GM21619 (cell line): ENCODE data around the gene HIVEP2.

ENCODE experiments used
- ATAC-seq: cut with Tn5 transposase; IDR thresholded peaks from one replicate; pipeline ENCODE4 v1.9.1; 2021; ENCODE audit not compliant: unreplicated experiment

The HIVEP2 gene

DNA sequence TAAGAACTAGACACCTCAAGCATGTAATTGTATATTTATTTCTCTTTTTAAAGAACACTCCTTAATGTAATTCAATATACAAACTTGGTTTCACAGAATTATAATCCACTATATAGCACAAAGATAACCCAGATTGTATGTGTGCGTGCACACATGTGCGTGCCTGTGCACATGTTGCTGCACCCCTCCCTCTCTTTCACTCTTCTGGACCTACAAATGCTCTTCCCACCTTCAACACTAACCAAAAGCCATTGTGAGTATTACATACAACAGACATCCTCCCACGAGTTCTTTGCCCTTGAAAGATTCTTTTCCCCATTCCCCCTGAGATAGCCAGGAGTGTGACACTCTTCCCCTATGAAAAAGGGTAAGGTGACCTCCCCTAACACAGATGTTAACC is 193.5 kb downstream of the HIVEP2 start:
- ATAC-seq = no peak

- ATAC-seq = no peak
These were observed 194.0 kb downstream of the HIVEP2 start for GRCh38 chr6:142750998-142751397.

- ATAC-seq = no peak
These were observed 195.4 kb downstream of the HIVEP2 start for GRCh38 chr6:142749556-142749955.

DNA sequence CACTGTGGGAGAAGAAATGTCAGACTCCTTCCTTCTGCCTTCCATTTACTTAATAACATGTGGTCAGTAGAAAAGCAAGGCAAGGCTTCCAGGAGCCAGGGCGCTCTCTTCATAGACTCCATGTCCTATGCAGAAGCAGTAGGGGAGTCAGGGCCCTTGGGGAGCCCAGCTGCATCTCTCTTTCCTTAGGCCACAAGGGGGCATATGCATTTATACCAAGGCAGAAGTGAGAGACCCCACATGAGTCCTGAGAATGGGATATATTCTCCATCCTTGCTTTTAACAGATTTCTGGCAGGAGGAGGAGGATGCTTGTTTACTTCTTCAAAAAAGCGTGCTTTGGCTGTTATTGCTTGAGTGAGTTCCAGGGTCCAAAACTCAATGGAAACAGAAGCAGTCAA is 198.5 kb downstream of the HIVEP2 start:
- no peak for ATAC-seq

DNA sequence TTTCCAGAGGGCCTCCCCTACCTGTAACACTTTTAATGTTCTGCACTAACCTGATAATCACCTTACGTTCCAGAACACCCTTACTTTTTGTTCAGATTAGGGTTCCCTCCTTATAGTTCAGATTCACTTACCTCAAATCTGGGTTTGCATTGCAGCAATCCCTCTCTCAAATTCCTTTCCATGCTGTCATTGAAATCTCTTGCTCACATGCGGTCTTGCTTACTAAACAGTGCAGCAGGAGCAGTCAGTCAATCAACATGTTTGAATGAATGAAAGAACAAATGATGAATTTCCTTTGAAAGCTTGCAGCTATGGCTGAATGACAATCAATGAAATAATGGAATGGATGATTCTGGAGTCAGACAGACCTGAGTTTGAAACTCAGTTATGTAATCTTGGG is 200.1 kb downstream of the HIVEP2 start:
- ATAC-seq = no peak

DNA sequence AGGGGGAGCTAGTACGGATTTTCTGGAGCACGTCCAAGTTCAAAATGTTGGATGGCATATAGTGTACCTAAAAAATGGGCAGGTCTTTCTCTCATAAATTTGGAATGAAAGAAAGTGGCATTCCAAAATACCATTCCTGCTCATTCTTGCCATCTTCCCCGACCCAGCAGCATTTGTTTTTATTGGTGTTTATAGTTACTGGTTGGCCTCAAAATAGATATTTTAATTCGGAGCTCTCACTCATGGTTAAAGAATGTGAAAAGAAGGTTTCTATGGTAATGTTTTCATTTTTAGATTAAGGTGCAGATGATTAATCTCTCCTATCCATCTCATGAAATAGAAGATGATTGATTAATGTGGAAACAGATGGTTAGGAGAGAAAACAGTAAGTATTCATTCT is 204.5 kb downstream of the HIVEP2 start:
- no peak for ATAC-seq

DNA sequence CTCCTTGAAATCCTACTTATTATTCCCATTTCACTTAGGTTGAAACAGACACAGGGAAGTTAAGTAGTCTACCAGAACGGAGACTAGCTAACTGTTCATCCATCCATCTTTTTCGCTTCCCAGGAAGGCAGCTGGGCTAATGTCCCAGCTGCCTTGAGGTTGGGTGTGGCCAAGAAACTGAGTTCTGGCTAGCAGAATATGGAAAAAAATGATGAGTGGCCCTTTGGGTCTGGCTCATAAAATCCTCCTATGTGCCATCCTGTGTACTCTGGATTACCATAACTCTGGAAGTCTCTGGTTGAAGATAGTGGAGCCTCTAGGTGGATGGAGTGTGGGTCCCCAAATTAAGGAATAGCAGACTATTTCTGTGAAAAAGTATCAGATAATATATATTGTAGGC is 206.2 kb downstream of the HIVEP2 start:
- ATAC-seq = no peak

DNA sequence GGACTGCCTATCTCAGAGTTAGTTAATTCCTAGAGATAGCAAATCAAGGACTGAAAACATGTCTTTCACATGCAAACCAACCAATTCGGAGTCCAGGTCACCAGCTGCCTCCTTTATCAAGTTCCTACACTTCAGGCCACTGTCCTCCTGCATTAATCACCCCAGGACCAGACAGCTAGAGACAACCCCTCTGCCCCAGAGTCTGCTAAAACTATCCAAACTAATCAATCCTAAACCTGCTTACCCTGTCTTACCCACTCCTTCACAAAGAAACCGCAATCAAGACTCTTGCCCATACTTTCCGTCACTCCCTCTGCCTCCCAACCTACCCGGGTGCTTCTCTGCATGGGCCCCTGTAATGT is 207.0 kb downstream of the HIVEP2 start:
- ATAC-seq = no peak

DNA sequence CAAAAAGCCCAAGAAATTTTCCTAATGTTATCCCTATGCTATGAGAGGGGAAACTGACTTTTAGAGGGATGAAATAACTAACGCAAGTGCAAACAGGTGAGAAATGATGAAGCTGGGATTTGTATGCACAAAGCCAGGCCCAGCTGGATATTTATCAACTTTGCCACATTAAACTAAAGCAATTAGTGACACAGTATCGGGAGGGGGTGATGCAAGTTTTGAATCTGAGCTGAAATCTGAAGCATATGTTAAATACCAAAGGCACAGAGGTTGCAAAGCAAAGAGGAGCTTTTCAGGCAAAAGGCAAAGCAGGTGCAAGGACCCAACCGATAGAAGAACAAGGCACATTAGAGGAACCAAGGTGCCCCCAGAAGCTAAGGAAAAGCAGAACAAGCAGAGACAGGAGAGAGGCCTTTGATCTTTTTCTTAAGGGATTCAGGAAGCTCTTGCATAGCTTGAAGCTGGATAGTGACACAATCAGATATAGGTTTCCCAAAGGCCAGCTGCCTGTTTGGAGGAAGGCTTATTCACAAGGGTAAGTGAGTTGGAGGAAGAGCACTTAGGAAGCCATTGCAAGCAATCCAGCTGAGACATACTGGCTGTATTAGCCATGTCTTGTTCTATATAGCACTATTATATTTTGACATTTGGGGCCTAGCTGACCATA is 207.5 kb downstream of the HIVEP2 start:
- ATAC-seq = no peak

DNA sequence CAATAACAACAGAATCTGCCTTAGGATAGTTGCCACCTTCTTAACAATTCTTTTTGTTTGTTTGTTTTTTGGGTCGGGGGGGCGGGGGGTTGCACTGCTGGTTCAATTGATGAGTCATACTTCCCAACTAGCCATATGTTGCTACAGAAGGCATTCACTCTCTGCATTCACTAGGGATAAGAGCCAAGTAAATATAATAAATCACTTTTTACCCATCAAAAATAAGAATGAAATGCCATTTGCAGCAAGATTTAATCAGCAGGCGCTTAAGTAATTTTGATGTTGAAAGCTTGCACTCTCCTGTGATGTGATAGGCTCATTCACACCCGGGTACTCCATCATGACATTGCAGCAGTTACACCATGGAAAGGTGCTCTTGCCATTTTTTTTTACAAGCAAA is 209.8 kb downstream of the HIVEP2 start:
- ATAC-seq = no peak

GRCh38 chr6:142732790-142733189 is 212.2 kb downstream of the HIVEP2 start:
- ATAC-seq = no peak

DNA sequence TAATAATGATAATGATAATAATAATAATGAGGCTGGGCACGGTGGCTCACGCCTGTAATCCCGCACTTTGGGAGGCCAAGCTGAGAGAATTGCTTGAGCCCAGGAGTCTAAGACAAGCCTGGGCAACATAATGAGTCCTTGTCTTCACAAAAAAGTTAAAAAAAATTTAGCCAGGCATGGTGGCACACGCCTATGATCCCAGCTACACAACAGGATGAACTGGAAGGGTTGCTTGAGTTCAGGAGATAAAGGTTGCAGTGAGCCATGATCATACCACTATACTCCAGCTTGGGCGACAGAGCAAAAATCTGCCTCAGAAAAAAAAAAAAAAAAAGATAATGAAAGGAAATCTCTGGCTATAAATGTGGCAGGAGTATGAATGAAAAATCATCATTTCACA is 213.4 kb downstream of the HIVEP2 start:
- no peak for ATAC-seq

GRCh38 chr6:142729618-142730017 is 215.4 kb downstream of the HIVEP2 start:
- ATAC-seq = no peak

GRCh38 chr6:142728910-142729481 is 216.0 kb downstream of the HIVEP2 start:
- ATAC-seq = no peak

DNA sequence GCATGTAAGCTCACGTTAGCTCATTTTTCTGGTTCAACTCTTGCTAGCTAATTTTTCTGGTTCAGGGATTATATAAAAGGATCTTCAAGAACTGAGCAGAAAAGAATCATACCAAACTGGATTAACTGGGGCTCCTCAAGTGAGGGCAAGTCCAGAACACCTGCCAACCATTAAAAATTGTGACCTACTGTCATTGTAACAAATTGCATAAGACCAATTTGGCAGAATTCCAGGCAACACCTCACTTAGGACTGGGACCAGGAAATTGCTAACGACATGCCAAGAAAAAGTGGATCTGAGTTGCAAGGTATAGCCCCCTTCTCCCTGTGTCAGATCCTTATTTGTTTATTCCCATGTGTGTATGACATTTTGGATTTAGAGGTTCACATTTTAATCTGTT is 216.6 kb downstream of the HIVEP2 start:
- no peak for ATAC-seq

DNA sequence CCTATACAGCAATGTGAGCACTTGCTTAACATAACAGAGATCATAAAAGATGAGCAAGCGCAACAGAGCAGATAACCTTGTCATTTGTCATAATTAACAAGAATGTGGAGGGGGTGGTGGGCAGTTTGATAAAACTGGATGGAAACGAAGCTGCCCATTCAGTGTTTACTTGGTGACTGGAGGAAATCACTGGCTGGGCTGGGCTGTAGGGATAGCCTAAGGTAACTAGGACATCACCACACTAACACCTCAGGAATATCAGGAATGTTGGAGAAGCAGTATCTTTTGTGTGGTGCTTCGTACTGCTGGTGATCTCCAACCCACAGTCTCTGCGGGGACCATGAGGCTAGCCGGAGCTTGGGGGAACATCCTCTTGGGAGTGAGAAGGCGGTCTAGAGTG is 218.4 kb downstream of the HIVEP2 start:
- no peak for ATAC-seq

- no peak for ATAC-seq
These were observed 219.8 kb downstream of the HIVEP2 start for GRCh38 chr6:142725024-142725770.

GRCh38 chr6:142722841-142723240 is 222.1 kb downstream of the HIVEP2 start:
- no peak for ATAC-seq

DNA sequence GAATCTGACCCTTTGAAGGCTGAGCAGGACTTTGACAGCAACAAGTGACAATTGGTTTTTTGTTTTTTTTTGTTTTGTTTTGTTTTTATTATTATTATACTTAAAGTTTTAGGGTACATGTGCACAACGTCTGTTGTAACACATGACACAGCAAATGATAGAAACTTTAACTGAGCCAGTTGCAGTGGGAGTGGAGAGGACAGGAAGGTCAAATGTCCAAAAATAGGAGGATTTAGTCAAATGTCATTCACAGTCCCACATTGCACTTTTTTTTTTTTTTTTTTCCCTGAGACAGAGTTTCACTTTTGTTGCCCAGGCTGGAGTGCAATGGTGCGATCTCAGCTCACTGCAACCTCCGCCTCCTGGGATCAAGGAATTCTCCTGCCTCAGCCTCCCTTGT is 223.0 kb downstream of the HIVEP2 start:
- ATAC-seq = no peak

GRCh38 chr6:142721215-142721920 is 223.6 kb downstream of the HIVEP2 start:
- ATAC-seq = no peak

- ATAC-seq = no peak
These were observed 226.2 kb downstream of the HIVEP2 start for GRCh38 chr6:142718667-142719191.

DNA sequence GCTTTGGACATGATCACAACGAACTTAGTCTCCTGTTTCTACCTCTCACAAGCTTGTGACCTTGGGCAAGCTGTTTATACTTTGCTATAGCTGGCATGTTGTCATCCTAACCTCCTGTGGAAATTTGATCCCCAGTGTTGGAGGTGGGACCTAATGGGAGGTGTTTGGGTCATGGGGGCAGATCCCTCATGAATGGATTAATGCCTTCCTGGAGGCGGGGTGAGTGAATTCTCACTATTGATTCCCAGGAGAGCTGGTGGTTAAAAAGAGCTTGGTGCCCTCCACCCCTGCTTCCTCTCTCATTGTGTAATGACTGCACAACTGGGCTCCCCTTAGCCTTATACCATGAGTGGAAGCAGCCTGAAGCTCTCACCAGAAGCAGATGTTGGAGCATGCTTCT is 228.9 kb downstream of the HIVEP2 start:
- no peak for ATAC-seq
